ENCODE data around the gene NOTCH4. TPM values are rescaled to one million over a fixed set of nuclear protein-coding genes. Genes with fewer than 3 reads are reported as not detected.

Gene NOTCH4
- total RNA-seq, 1 experiment from 2014 or later: 2.3 TPM

DNA sequence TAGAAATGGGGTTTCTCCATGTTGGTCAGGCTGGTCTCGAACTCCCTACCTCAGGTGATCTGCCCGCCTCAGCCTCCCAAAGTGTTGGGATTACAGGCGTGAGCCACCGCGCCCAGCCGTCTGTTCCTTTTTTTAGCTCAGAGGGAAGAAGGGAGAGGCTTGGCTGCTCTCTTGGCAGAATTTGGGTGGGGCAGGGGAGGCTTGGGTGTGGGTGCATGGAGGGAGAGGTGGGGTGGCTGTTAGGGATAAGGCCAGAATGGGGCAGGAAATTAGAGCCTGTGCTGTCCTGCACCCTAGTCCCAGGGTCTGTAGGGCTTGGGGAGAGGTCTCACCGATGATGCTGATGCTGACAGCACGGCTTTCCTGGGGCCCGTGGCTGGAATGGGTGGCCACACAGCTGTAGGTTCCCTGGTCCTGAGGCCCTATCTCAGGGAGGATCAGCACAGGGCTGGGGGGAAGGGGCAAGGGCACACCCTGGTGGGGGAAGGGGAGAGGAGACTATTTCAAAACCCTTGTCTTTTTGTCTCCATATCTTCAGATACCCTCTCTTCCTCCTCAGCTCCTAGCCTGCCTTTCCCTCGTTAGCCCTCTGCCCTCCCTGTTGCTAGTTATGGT is 41.8 kb downstream of the NOTCH4 start:
- no peak overlapping the region for H2BK5ac ChIP-seq (ENCODE audit: insufficient read length, low read length)
- no peak overlapping the region for H4K8ac ChIP-seq (replicated peaks; ENCODE audit: insufficient read length, low read depth, low read length)
- H4K91ac ChIP-seq (ENCODE audit: insufficient read length, low read depth, low read length): no peak overlapping the region
- Mint-ChIP-seq H3K4me1 (peaks cover 16 to 30% of the 10 kb centered on the region in 2 experiments), H3K27ac (peak overlapping the region in 2 of 3 experiments; percentile 45 to 57; a peak in 2 of 7 replicates), H3K9me3 (no peaks in the 10 kb centered on the region; a peak in 1 of 5 replicates), H3K4me3 (no peak overlapping the region), H3K27me3 (ENCODE audit: low read depth) (no peaks in the 10 kb centered on the region; the same call in 1 of the 2 replicates), H3K36me3 (ENCODE audit: insufficient read depth in 1 of 3, low read depth in 3 of 3) (peaks cover 28 to 68% (median 57%) of the 10 kb centered on the region in 3 experiments)
- no peak overlapping the region for H2BK15ac ChIP-seq (ENCODE audit: low read depth, low read length)
- no CpG with 5 or more reads among the region's 10 CpGs for WGBS (ENCODE audit: extremely low coverage, insufficient read length, low lambda C conversion rate)
- no peaks in the 10 kb centered on the region for H3K9me3 ChIP-seq (ENCODE audit: control insufficient read depth, low read depth, low read length)
- no peak overlapping the region for H3K23ac ChIP-seq (ENCODE audit: insufficient read length, low read depth, low read length)
- peaks cover 4% of the 10 kb centered on the region; the same call in 1 of the 2 replicates for H3K79me2 ChIP-seq (ENCODE audit: insufficient read depth, low read length)
- no peaks in the 10 kb centered on the region for H3K79me1 ChIP-seq (ENCODE audit: insufficient read depth, low read depth, low read length, poor library complexity, severe bottlenecking)
- H3K14ac ChIP-seq (ENCODE audit: insufficient read depth, low read length): no peak overlapping the region
- no peak overlapping the region for H3K4ac ChIP-seq (ENCODE audit: low read depth, low read length)
- no peak overlapping the region for H3K18ac ChIP-seq (ENCODE audit: insufficient read length, low read depth, low read length)
- no peaks in the 10 kb centered on the region for H3K4me1 ChIP-seq (ENCODE audit: insufficient read depth, low read length)
- H3K9ac ChIP-seq (ENCODE audit: extremely low read depth, insufficient read length, low read length): no peak overlapping the region
- TF ChIP-seq, protein P1, sequence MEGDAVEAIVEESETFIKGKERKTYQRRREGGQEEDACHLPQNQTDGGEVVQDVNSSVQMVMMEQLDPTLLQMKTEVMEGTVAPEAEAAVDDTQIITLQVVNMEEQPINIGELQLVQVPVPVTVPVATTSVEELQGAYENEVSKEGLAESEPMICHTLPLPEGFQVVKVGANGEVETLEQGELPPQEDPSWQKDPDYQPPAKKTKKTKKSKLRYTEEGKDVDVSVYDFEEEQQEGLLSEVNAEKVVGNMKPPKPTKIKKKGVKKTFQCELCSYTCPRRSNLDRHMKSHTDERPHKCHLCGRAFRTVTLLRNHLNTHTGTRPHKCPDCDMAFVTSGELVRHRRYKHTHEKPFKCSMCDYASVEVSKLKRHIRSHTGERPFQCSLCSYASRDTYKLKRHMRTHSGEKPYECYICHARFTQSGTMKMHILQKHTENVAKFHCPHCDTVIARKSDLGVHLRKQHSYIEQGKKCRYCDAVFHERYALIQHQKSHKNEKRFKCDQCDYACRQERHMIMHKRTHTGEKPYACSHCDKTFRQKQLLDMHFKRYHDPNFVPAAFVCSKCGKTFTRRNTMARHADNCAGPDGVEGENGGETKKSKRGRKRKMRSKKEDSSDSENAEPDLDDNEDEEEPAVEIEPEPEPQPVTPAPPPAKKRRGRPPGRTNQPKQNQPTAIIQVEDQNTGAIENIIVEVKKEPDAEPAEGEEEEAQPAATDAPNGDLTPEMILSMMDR (conservative IDR thresholded peaks at IDR 0.05): peak; percentile 20; the same call in 1 of the 3 replicates
- no peak overlapping the region for H3T11ph ChIP-seq (ENCODE audit: low read length)
- no peaks in the 10 kb centered on the region for H4K20me1 ChIP-seq (ENCODE audit: control insufficient read depth, insufficient read depth, insufficient read length)
- H4K5ac ChIP-seq (ENCODE audit: insufficient read length, low read depth, low read length): no peak overlapping the region
- H3K27me3 ChIP-seq (ENCODE audit: insufficient read depth, low read length): no peaks in the 10 kb centered on the region
- no peak for DNase-seq
- no peak overlapping the region for H2AFZ ChIP-seq (ENCODE audit: low read length)
- H3K27ac ChIP-seq (ENCODE audit: insufficient read length, low read depth, low read length): no peak overlapping the region
- H2BK20ac ChIP-seq (ENCODE audit: low read depth, low read length, poor library complexity, severe bottlenecking): no peak overlapping the region
- H3K23me2 ChIP-seq (ENCODE audit: insufficient read length, low read depth, low read length, poor library complexity, severe bottlenecking): peaks cover 7% of the 10 kb centered on the region
- no peak overlapping the region for H3K56ac ChIP-seq (ENCODE audit: insufficient read length, low read depth, low read length)
- H3K4me2 ChIP-seq (ENCODE audit: insufficient read depth, insufficient read length, low read length): no peak overlapping the region
- no peak overlapping the region for H2BK120ac ChIP-seq (ENCODE audit: low read depth, low read length, poor library complexity, severe bottlenecking)
- no peak overlapping the region for H2AK5ac ChIP-seq (ENCODE audit: insufficient read length, low read length)
- no peak overlapping the region for H2BK12ac ChIP-seq (ENCODE audit: insufficient read length, low read depth, low read length)

Measured in H9 (cell line).